Activated CD4-positive, alpha-beta T cell treated with anti-CD3 and anti-CD28 coated beads for 1 hour (primary cell): ENCODE measurements around the gene GNAT1.

ENCODE experiments used
- DNase-seq: peaks from one replicate; pipeline ENCODE4 v3.0.0-alpha.2; 2020

The GNAT1 gene

DNA sequence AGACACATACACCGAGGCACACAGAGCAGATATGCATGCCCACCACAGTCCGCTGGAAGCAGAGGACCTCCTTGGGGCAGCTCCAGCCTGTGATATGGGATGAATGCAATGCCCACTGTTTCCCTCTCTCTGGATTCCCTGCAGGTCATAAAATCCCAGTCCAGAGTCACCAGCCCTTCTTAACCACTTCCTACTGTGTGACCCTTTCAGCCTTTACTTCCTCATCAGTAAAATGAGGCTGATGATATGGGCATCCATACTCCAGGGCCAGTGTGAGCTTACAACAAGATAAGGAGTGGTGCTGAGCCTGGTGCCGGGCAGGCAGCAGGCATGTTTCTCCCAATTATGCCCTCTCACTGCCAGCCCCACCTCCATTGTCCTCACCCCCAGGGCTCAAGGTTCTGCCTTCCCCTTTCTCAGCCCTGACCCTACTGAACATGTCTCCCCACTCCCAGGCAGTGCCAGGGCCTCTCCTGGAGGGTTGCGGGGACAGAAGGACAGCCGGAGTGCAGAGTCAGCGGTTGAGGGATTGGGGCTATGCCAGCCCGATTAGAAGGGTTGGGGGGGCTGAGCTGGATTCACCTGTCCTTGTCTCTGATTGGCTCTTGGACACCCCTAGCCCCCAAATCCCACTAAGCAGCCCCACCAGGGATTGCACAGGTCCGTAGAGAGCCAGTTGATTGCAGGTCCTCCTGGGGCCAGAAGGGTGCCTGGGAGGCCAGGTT lies at the start of gene GNAT1:
GNAT1 (plus strand) TSS at position 675 of the 725 bp plus-strand sequence. CDS start 116 bp downstream, outside the sequence.
- DNase-seq: no peak

GRCh38 chr3:50146316-50146901 lies 45.0 kb upstream of the GNAT1 start:
- no peak for DNase-seq

GRCh38 chr3:50147016-50147415 lies 44.4 kb upstream of the GNAT1 start:
- DNase-seq: no peak

GRCh38 chr3:50147447-50147846 lies 44.0 kb upstream of the GNAT1 start:
- no peak for DNase-seq

- no peak for DNase-seq
These were observed 43.5 kb upstream of the GNAT1 start for GRCh38 chr3:50147861-50148260.

DNA sequence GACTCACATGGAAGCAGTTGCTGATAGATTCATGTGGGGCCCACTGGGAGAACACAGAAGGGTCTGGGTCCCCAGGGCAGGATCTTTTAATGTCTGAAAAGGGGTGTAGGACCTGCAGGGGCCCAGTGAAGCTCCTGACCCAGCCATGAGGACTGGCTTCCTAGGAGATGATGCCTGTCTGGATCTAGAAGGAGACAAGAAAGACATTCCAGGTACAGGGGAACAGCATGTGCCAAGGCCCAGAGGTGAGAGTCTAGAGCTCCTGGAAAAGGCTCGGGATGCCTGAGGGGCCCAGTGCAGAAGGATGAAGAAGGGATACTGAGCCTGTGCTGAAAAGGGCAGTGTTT lies 41.0 kb upstream of the GNAT1 start:
- DNase-seq: no peak

DNA sequence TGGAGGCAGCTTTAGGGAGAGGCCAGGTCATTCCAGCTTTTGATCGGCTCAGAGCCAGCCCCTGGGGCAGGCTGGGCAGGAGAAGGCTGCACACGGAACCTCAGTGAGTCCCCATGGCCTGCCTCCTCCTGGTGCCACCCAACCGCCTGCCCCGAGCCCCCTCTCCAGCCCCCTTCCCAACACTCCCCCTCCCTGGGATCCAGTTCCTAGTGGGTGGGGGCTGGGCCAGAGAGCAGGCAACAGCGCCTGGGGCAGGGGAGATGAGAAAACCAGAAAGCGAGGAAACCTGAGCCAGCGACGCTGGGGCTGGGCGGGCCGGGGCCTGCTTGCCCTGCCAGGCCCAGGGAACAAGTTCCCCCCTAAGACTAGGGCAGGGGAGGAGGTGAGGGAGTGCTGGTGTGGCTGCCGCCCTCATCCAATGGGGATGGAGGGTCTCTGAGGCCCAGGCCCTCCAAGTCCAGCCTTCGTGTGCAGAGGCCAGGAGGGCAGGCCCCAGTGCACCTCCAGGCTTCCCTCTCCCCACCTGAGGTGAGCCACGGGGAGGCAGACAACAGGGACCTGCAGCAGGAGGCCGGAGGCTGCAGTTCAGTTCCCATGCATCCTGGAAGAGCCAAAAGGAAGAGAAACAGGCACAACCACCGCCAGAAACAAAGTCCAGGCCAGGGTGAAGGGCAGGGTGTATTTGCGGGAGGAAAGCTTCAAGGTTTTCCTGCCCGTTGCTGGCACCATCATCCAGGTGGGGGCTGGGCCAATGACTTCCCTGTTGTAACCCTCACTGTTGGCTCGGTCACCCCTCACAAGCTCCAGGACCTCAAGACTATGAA lies 40.3 kb upstream of the GNAT1 start:
- no peak for DNase-seq

DNA sequence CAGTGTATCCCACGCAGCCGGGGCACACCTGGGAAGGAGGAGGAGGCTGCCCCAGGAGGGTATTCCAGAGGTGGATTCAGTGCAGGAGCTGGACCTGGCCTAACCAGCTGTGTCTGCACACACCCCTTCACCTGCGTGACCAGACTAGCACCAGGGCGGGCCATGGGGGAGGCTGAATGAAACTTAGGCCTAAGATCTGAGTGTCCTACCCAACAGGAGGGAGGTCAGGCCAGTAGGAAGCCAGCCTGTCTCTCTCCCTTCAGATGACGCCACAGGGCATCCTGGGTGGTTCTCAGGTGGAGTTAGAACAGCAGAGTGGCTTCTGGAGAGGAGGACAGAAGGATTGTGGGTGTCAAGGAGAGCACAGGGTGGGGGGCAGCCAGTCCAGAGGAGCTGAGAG lies 39.7 kb upstream of the GNAT1 start:
- DNase-seq: no peak

GRCh38 chr3:50153782-50154475 lies 37.5 kb upstream of the GNAT1 start:
- no peak for DNase-seq

DNA sequence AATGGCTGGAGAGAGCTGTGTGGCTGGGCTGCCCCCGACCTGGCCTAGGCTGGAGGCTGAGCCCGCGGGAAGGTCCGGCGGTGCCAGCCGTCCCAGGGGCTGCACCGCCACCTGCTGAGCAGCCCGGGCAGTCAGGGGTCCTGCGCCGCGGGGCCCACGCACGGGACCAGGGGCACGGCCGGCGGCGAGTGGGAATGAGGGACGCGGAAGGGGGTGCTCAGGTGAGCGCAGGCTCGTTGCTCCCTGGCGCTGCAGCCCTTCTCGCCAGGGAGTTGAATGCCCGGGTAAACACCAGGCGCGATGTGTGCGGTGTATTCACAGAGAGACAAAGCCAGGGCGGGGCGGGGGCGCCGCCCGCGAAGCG lies 37.0 kb upstream of the GNAT1 start:
- DNase-seq: no peak

GRCh38 chr3:50154840-50155490 lies 36.4 kb upstream of the GNAT1 start, which contains the start of gene SEMA3F:
Gene SEMA3F, plus strand, starts transcription at chr3:50155324. Its CDS starts 4,299 bp downstream, at chr3:50159623.
- DNase-seq: peak; percentile 50

- no peak for DNase-seq
These were observed 35.9 kb upstream of the GNAT1 start for GRCh38 chr3:50155491-50155878.

- DNase-seq: no peak
These were observed 35.5 kb upstream of the GNAT1 start for GRCh38 chr3:50155891-50156290.

GRCh38 chr3:50156549-50157493 lies 34.6 kb upstream of the GNAT1 start:
- DNase-seq: no peak

DNA sequence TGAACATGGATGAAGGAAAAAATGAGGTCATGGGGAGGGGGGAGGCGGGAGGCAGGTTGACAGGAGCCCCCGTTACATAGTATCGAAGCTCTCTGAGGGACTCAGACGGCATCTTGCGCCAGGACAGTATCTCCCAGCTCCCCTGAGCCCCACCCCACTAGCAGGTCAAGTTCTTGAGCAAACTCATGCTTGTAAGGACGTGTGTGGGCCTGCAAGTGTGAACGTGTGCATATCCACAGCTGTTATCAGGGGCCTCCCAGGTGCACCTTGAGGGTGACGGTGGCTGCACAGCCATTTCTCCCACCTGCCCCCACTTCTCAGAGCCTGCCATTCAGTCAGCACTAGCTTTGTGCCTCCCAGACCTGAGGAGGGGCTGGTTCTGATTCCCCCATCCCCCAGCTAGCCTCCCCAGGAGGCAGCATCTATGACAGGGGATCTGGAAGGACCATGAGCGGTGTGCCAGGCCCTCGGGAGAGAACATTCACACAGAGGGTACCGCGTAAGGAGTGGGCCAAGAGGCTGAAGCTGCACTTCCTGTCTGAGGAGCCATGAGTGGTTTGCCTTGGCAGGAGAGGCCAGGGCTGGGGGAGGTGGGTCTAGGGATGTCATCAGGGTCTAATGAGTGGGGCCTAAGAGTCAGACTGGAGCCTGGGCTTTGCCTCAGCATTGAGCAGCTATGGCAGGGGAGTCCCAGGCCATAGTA lies 33.4 kb upstream of the GNAT1 start:
- DNase-seq: no peak

- no peak for DNase-seq
These were observed 32.8 kb upstream of the GNAT1 start for GRCh38 chr3:50158530-50159146.

GRCh38 chr3:50160561-50160983 lies 30.8 kb upstream of the GNAT1 start:
- DNase-seq: no peak

GRCh38 chr3:50161320-50161719 lies 30.1 kb upstream of the GNAT1 start:
- DNase-seq: no peak

GRCh38 chr3:50162034-50162883 lies 29.2 kb upstream of the GNAT1 start:
- no peak for DNase-seq
